Lower lobe of right lung (tissue), 2 donors: ENCODE data around the gene SNX24. TPM values are rescaled to one million over a fixed set of nuclear protein-coding genes. Genes with fewer than 3 reads are reported as not detected.

Source experiments
- ATAC-seq, 2 donors: fragments of 200-7000 bp; cut with Tn5 transposase; one replicate each; pipeline ENCODE4 v1.9.1; 2020 to 2022; ENCODE audit warnings: mild to moderate bottlenecking in 2 of 2, moderate library complexity in 2 of 2
- DNase-seq: peaks from one replicate; pipeline ENCODE4 v3.0.0-alpha.2; 2020
- H3K27ac ChIP-seq: fragments of 200-600 bp; one replicate; pipeline ENCODE4 v1.8.0; 2022
- H3K27me3 ChIP-seq: fragments of 200-600 bp; one replicate; pipeline ENCODE4 v1.8.0; 2022; ENCODE audit warnings: low read depth
- H3K36me3 ChIP-seq: fragments of 200-600 bp; one replicate; pipeline ENCODE4 v1.8.0; 2022; ENCODE audit warnings: mild to moderate bottlenecking
- H3K4me1 ChIP-seq: fragments of 200-600 bp; one replicate; pipeline ENCODE4 v1.8.0; 2022
- H3K4me3 ChIP-seq: fragments of 200-600 bp; one replicate; pipeline ENCODE4 v1.8.0; 2022; ENCODE audit warnings: mild to moderate bottlenecking
- H3K9me3 ChIP-seq: fragments of 200-600 bp; one replicate; pipeline ENCODE4 v1.8.0; 2022
- CTCF ChIP-seq: fragments of 200-600 bp; IDR thresholded peaks from one replicate; pipeline ENCODE4 v1.8.0; 2022; ENCODE audit warnings: antibody characterized with exemption, mild to moderate bottlenecking
- intact Hi-C: fragments of 100-400 bp; cut with DNase I; formaldehyde crosslinking; loops from one replicate; pipeline ENCODE4 v1.11.0; 2022
- total RNA-seq: library from RNA; stranded (reverse); fragmentation: NEBNext Ultra II Directional; extraction: Animal tissue kit (Norgen Biotek cat#: 25700); gene quantifications from one replicate; pipeline ENCODE4 v1.2.1, GENCODE V29; 2021
- donor health status: DM: no; HTN: yes; CAD: no; lungs with severe emphysema.

Gene SNX24
- total RNA-seq, 1 donor from 2014 or later: 26.7 TPM

- H3K36me3 ChIP-seq: peaks cover 4% of the 10 kb centered on the region
- H3K27me3 ChIP-seq: no peaks in the 10 kb centered on the region
- no peak overlapping the region for H3K4me3 ChIP-seq
- DNase-seq: no peak
- peaks cover 10% of the 10 kb centered on the region for H3K4me1 ChIP-seq
- no peaks in the 10 kb centered on the region for H3K9me3 ChIP-seq
- ATAC-seq: no peak
- H3K27ac ChIP-seq: no peak overlapping the region
- intact Hi-C loops: no loop called here
- no peak for TF ChIP-seq CTCF
Observed at GRCh38 chr5:122947772-122948171, 102.4 kb downstream of the SNX24 start.

GRCh38 chr5:122948319-122948718, 102.9 kb downstream of the SNX24 start:
- Histone ChIP-seq H3K27me3 (no peaks in the 10 kb centered on the region), H3K36me3 (peaks cover 4% of the 10 kb centered on the region), H3K27ac (no peak overlapping the region), H3K4me3 (no peak overlapping the region), H3K4me1 (peaks cover 5% of the 10 kb centered on the region), H3K9me3 (no peaks in the 10 kb centered on the region)
- no peak for TF ChIP-seq CTCF
- intact Hi-C loops: no loop called here
- ATAC-seq (no peak), DNase-seq (no peak)

GRCh38 chr5:122951658-122952057, 106.2 kb downstream of the SNX24 start:
- H3K27me3 ChIP-seq: no peaks in the 10 kb centered on the region
- no peaks in the 10 kb centered on the region for H3K4me1 ChIP-seq
- ATAC-seq (no peak), DNase-seq (no peak)
- TF ChIP-seq CTCF: no peak
- H3K4me3 ChIP-seq: no peak overlapping the region
- intact Hi-C loops: no loop called here
- no peak overlapping the region for H3K27ac ChIP-seq
- peaks cover 4% of the 10 kb centered on the region for H3K36me3 ChIP-seq
- no peaks in the 10 kb centered on the region for H3K9me3 ChIP-seq

- H3K27me3 ChIP-seq: no peaks in the 10 kb centered on the region
- intact Hi-C loops: no loop called here
- no peaks in the 10 kb centered on the region for H3K4me1 ChIP-seq
- H3K9me3 ChIP-seq: peaks cover 10% of the 10 kb centered on the region
- DNase-seq: no peak
- no peaks in the 10 kb centered on the region for H3K36me3 ChIP-seq
- no peak for ATAC-seq
- no peak overlapping the region for H3K27ac ChIP-seq
- TF ChIP-seq CTCF: no peak
- no peak overlapping the region for H3K4me3 ChIP-seq
Observed at GRCh38 chr5:122954719-122955118, 109.3 kb downstream of the SNX24 start.

GRCh38 chr5:122957457-122957856, 112.0 kb downstream of the SNX24 start:
- ATAC-seq: no peak
- no peak overlapping the region for H3K27ac ChIP-seq
- H3K4me3 ChIP-seq: no peak overlapping the region
- TF ChIP-seq CTCF: no peak
- intact Hi-C loops: no loop called here
- H3K9me3 ChIP-seq: peaks cover 10% of the 10 kb centered on the region
- H3K27me3 ChIP-seq: no peaks in the 10 kb centered on the region
- H3K4me1 ChIP-seq: no peaks in the 10 kb centered on the region
- no peak for DNase-seq
- no peaks in the 10 kb centered on the region for H3K36me3 ChIP-seq
